GM23248 (cell line): ENCODE data around the gene TSHZ2. TPM values are rescaled to one million over a fixed set of nuclear protein-coding genes. Genes with fewer than 3 reads are reported as not detected.

Experiments used
- DNase-seq: peaks from one replicate; pipeline ENCODE4 v3.0.0-alpha.2; 2015
- H2AFZ ChIP-seq: fragments of 200-600 bp; sonication (generic); 2 replicates; pipeline ENCODE4 v1.6.1; 2016; ENCODE audit warnings: antibody characterized with exemption
- H3F3A ChIP-seq: fragments of 200-600 bp; sonication (generic); 2 replicates; pipeline ENCODE4 v1.6.1; 2016; ENCODE audit warnings: mild to moderate bottlenecking, antibody characterized with exemption, mixed run types; ENCODE audit not compliant: insufficient read depth
- H3K27ac ChIP-seq: fragments of 200-600 bp; sonication (generic); 2 replicates; pipeline ENCODE4 v1.5.1; 2016; ENCODE audit warnings: mild to moderate bottlenecking
- H3K27me3 ChIP-seq: fragments of 200-600 bp; sonication (generic); replicated peaks from 2 replicates; pipeline ENCODE4 v1.6.1; 2016; ENCODE audit warnings: mild to moderate bottlenecking; ENCODE audit not compliant: insufficient read depth
- H3K36me3 ChIP-seq: fragments of 200-600 bp; sonication (generic); 2 replicates; pipeline ENCODE4 v1.6.1; 2016; ENCODE audit warnings: low read depth, mild to moderate bottlenecking
- H3K4me1 ChIP-seq: fragments of 200-600 bp; sonication (generic); 2 replicates; pipeline ENCODE4 v1.6.1; 2016; ENCODE audit warnings: mild to moderate bottlenecking; ENCODE audit not compliant: insufficient read depth
- H3K4me2 ChIP-seq: fragments of 200-600 bp; sonication (generic); one replicate; pipeline ENCODE4 v1.6.1; 2016; ENCODE audit warnings: mild to moderate bottlenecking; ENCODE audit not compliant: unreplicated experiment
- H3K4me3 ChIP-seq: fragments of 200-600 bp; sonication (generic); 2 replicates; pipeline ENCODE4 v1.5.1; 2016; ENCODE audit warnings: mild to moderate bottlenecking
- H3K79me2 ChIP-seq: fragments of 200-600 bp; sonication (generic); 2 replicates; pipeline ENCODE4 v1.6.1; 2016; ENCODE audit warnings: mild to moderate bottlenecking; ENCODE audit not compliant: insufficient read depth
- H3K9ac ChIP-seq: fragments of 200-600 bp; sonication (generic); 2 replicates; pipeline ENCODE4 v1.6.1; 2016; ENCODE audit warnings: mild to moderate bottlenecking
- H3K9me2 ChIP-seq: fragments of 200-600 bp; sonication (generic); 2 replicates; pipeline ENCODE4 v1.6.1; 2016; ENCODE audit warnings: mixed run types, mild to moderate bottlenecking, moderate library complexity; ENCODE audit not compliant: insufficient read depth
- H3K9me3 ChIP-seq: fragments of 200-600 bp; sonication (generic); one replicate; pipeline ENCODE4 v1.6.1; 2017; ENCODE audit warnings: low read depth
- H4K20me1 ChIP-seq: fragments of 200-600 bp; sonication (generic); 2 replicates; pipeline ENCODE4 v1.6.0; 2016; ENCODE audit not compliant: insufficient read depth
- EZH2 ChIP-seq: fragments of 200-600 bp; sonication (generic); IDR thresholded peaks from 2 replicates; pipeline ENCODE4 v1.6.1; 2018; ENCODE audit warnings: antibody characterized with exemption, mild to moderate bottlenecking; ENCODE audit not compliant: insufficient read depth, poor library complexity, severe bottlenecking
- EZH2phosphoT487 ChIP-seq: fragments of 200-600 bp; sonication (generic); IDR thresholded peaks from 2 replicates; pipeline ENCODE4 v1.6.1; 2018; ENCODE audit warnings: antibody characterized with exemption, moderate library complexity, mild to moderate bottlenecking, low read depth; ENCODE audit not compliant: insufficient read depth
- WGBS, 2 experiments: methylation state at CpG; one replicate each; pipeline ENCODE4 v1.1.6; 2015 to 2017; ENCODE audit warnings: low lambda C conversion rate in 2 of 2, low coverage in 1 of 2; ENCODE audit errors: missing lambda C conversion rate in 2 of 2; 5-methylcytosine and 5-hydroxymethylcytosine counted together
- in situ Hi-C: fragments of 300-500 bp; cut with MboI; formaldehyde crosslinking; loops from 2 replicates; pipeline ENCODE4 v1.15.0; 2020
- polyA plus RNA-seq: library from polyadenylated mRNA; unstranded; fragments of >200 nt; fragmentation: Nextera tagmentation; extraction: Ambion mirVana; gene quantifications from 2 replicates; pipeline ENCODE4 v1.2.1, GENCODE V29; 2016
- total RNA-seq: library from RNA; depleted of rRNA; stranded (reverse); fragments of >200 nt; shearing (Covaris generic); gene quantifications from 2 replicates; pipeline ENCODE4 v1.2.3, GENCODE V29; 2014

The TSHZ2 gene
- total and polyA plus RNA-seq, 2 experiments from 2014 or later: 4.5 to 13.4 TPM

- Histone ChIP-seq H3K4me1 (peaks cover 27% of the 10 kb centered on the region), H4K20me1 (no peaks in the 10 kb centered on the region), H3K4me3 (no peak overlapping the region), H3K9me3 (no peaks in the 10 kb centered on the region), H3K36me3 (no peaks in the 10 kb centered on the region), H3F3A (peaks cover 9% of the 10 kb centered on the region; the same call in 1 of the 2 replicates), H3K27me3 (no peaks in the 10 kb centered on the region), H3K79me2 (no peaks in the 10 kb centered on the region), H3K4me2 (peak overlapping the region; percentile 45), H3K9me2 (no peaks in the 10 kb centered on the region), H2AFZ (no peak overlapping the region), H3K9ac (0 out of 2 replicates have a peak overlapping the region, but pooled peaks have one; percentile 1), H3K27ac (peak overlapping the region; percentile 8)
- peak; percentile 67 for DNase-seq
- no peak for TF ChIP-seq EZH2
- in situ Hi-C loops: no loop called here
- 38 to 50% methylated on average over 2 of the region's 2 CpGs for WGBS, 2 experiments
These were observed 127.7 kb downstream of the TSHZ2 start for GRCh38 chr20:53099856-53100255.

- H3K27me3 ChIP-seq: no peaks in the 10 kb centered on the region
- TF ChIP-seq EZH2 (no peak), EZH2phosphoT487 (no peak)
- H3F3A ChIP-seq: peaks cover 9% of the 10 kb centered on the region; the same call in 1 of the 2 replicates
- H3K79me2 ChIP-seq: no peaks in the 10 kb centered on the region
- no peaks in the 10 kb centered on the region for H3K9me2 ChIP-seq
- no peaks in the 10 kb centered on the region for H4K20me1 ChIP-seq
- no peak overlapping the region for H2AFZ ChIP-seq
- H3K36me3 ChIP-seq: no peaks in the 10 kb centered on the region
- WGBS, 2 experiments: 13 to 18% methylated on average over 3 of the region's 3 CpGs
- H3K4me3 ChIP-seq: no peak overlapping the region
- H3K9me3 ChIP-seq: no peaks in the 10 kb centered on the region
- H3K9ac ChIP-seq: 0 out of 2 replicates have a peak overlapping the region, but pooled peaks have one; percentile 1
- in situ Hi-C loops: no loop called here
- H3K4me2 ChIP-seq: peak overlapping the region; percentile 45
- H3K27ac ChIP-seq: peak overlapping the region; percentile 8
- peak; percentile 50 for DNase-seq
- peaks cover 33% of the 10 kb centered on the region for H3K4me1 ChIP-seq
These were observed 128.3 kb downstream of the TSHZ2 start for GRCh38 chr20:53100476-53100911.

- in situ Hi-C loops: no loop called here
- no peak for TF ChIP-seq EZH2
- no peak for TF ChIP-seq EZH2phosphoT487
- no peaks in the 10 kb centered on the region for H4K20me1 ChIP-seq
- no peaks in the 10 kb centered on the region for H3K9me2 ChIP-seq
- no peaks in the 10 kb centered on the region for H3K9me3 ChIP-seq
- no peaks in the 10 kb centered on the region for H3K27me3 ChIP-seq
- no peaks in the 10 kb centered on the region for H3K79me2 ChIP-seq
- no peak overlapping the region for H3K4me2 ChIP-seq
- H3F3A ChIP-seq: peaks cover 9% of the 10 kb centered on the region; the same call in 1 of the 2 replicates
- no peak for DNase-seq
- H3K4me1 ChIP-seq: peaks cover 33% of the 10 kb centered on the region
- no peak overlapping the region for H3K27ac ChIP-seq
- H3K9ac ChIP-seq: no peak overlapping the region
- 97% methylated on average over 6 of the region's 6 CpGs for WGBS, 2 experiments
- H3K36me3 ChIP-seq: no peaks in the 10 kb centered on the region
- no peak overlapping the region for H3K4me3 ChIP-seq
- no peak overlapping the region for H2AFZ ChIP-seq
These were observed 130.0 kb downstream of the TSHZ2 start for GRCh38 chr20:53101992-53102760.

- no peak for DNase-seq
- Histone ChIP-seq H3K9me2 (no peaks in the 10 kb centered on the region), H3K27me3 (no peaks in the 10 kb centered on the region), H3K9me3 (no peaks in the 10 kb centered on the region), H3K4me2 (no peak overlapping the region), H2AFZ (no peak overlapping the region), H4K20me1 (no peaks in the 10 kb centered on the region), H3K9ac (no peak overlapping the region), H3K4me1 (peaks cover 33% of the 10 kb centered on the region), H3F3A (peaks cover 9% of the 10 kb centered on the region; the same call in 1 of the 2 replicates), H3K36me3 (no peaks in the 10 kb centered on the region), H3K79me2 (no peaks in the 10 kb centered on the region), H3K27ac (no peak overlapping the region), H3K4me3 (no peak overlapping the region)
- 75 to 78% methylated on average over 1 of the region's 1 CpG for WGBS, 2 experiments
- TF ChIP-seq EZH2phosphoT487: no peak
- TF ChIP-seq EZH2: no peak
- in situ Hi-C loops: no loop called here
These were observed 131.0 kb downstream of the TSHZ2 start for GRCh38 chr20:53103124-53103523.
